ENCODE measurements around the gene PRSS36. TPM values are rescaled to one million over a fixed set of nuclear protein-coding genes. Genes with fewer than 3 reads are reported as not detected.

The PRSS36 gene
- total RNA-seq, 1 donor from 2014 or later: 0.68 TPM

GRCh38 chr16:31118223-31119155 is 31.4 kb downstream of the PRSS36 start:
- no peak for DNase-seq (ENCODE audit: low read depth, low spot score)
- Mint-ChIP-seq H3K36me3 (ENCODE audit: low read depth) (peaks cover 3% of the 10 kb centered on the region), H3K4me1 (peaks cover 12% of the 10 kb centered on the region), H3K9me3 (no peaks in the 10 kb centered on the region), H3K4me3 (peak overlapping the region; percentile 92), H3K27me3 (ENCODE audit: low read depth) (no peaks in the 10 kb centered on the region), H3K27ac (ENCODE audit: unreplicated experiment) (peak overlapping the region; percentile 52)
- TF ChIP-seq CTCF (conservative IDR thresholded peaks at IDR 0.05): no peak

GRCh38 chr16:31117384-31118222 is 32.3 kb downstream of the PRSS36 start, which contains the start of gene KAT8:
Gene KAT8 (plus strand): TSS chr16:31117664. CDS start chr16:31117682, 18 bp downstream.
- DNase-seq (ENCODE audit: low read depth, low spot score): peak; percentile 93
- peak within 1 kb of the TSS; percentile 52 for H3K27ac Mint-ChIP-seq (ENCODE audit: unreplicated experiment)
- H3K27me3 Mint-ChIP-seq (ENCODE audit: low read depth): no peaks in the 10 kb centered on the region
- H3K4me1 Mint-ChIP-seq: peaks cover 12% of the 10 kb centered on the region
- H3K9me3 Mint-ChIP-seq: no peaks in the 10 kb centered on the region
- H3K36me3 Mint-ChIP-seq (ENCODE audit: low read depth): peaks cover 3% of the 10 kb centered on the region
- TF ChIP-seq CTCF (conservative IDR thresholded peaks at IDR 0.05): no peak
- peak within 1 kb of the TSS; percentile 92 for H3K4me3 Mint-ChIP-seq

- no peak for DNase-seq (ENCODE audit: low read depth, low spot score)
- Mint-ChIP-seq H3K27me3 (ENCODE audit: low read depth) (no peaks in the 10 kb centered on the region), H3K36me3 (ENCODE audit: low read depth) (peaks cover 3% of the 10 kb centered on the region), H3K9me3 (no peaks in the 10 kb centered on the region), H3K4me1 (peaks cover 14% of the 10 kb centered on the region), H3K4me3 (peak overlapping the region; percentile 17), H3K27ac (ENCODE audit: unreplicated experiment) (no peak overlapping the region)
- no peak for TF ChIP-seq CTCF (conservative IDR thresholded peaks at IDR 0.05)
Measured at GRCh38 chr16:31114468-31114867, 35.4 kb downstream of the PRSS36 start.

- Mint-ChIP-seq H3K4me1 (peaks cover 10% of the 10 kb centered on the region), H3K9me3 (no peaks in the 10 kb centered on the region), H3K4me3 (peak overlapping the region; percentile 68), H3K36me3 (ENCODE audit: low read depth) (peaks cover 3% of the 10 kb centered on the region), H3K27ac (ENCODE audit: unreplicated experiment) (no peak overlapping the region), H3K27me3 (ENCODE audit: low read depth) (no peaks in the 10 kb centered on the region)
- no peak for TF ChIP-seq CTCF (conservative IDR thresholded peaks at IDR 0.05)
- DNase-seq (ENCODE audit: low read depth, low spot score): no peak
Measured at GRCh38 chr16:31113121-31114120, 36.4 kb downstream of the PRSS36 start.
